SK-N-SH treated with all-trans-retinoic acid at 6 μM for 48 hours (cell line): ENCODE measurements around the gene GIMAP5.

Experiments used
- TCF4 ChIP-seq: fragments of 250-450 bp; sonication (Bioruptor Pico); IDR thresholded peaks from 2 replicates; pipeline ENCODE4 v1.8.0; 2021; ENCODE audit warnings: mild to moderate bottlenecking, moderate library complexity, borderline replicate concordance
- TF ChIP-seq, protein P1 (sequence below): fragments of 250-450 bp; sonication (Bioruptor Pico); IDR thresholded peaks from 2 replicates; pipeline ENCODE4 v1.5.0; 2020; ENCODE audit warnings: mild to moderate bottlenecking, moderate library complexity

DNA sequence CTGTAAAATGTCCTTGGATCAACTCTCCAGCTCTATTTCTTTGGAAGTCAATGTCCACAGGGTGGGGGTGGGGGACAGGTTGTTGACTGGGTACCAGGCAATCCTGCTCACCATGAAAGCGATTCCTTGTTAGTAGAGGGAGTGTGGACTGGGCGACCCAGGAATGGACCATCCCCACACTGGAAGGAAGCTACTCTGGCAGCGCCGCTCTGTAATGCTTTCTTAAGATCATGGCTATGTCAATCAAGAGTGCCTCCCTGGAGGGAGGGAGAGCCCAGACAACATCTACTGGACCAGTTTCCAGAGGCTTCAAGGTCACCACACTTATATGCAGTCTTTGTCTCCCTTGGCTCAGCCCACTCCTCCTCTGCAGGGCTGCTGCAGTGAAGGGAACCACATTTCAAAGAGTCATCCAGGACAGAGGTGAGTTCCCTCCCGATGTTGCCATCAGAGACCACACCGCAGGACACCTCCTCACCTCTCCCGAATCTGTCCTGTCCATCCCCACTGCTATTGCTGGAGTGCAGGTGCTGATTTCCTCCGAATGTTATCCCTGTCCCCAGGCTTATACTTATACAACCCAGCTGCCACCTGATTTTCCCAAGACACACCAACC, 6.9 kb downstream of the GIMAP5 start:
- no peak for TF ChIP-seq TCF4 (CRISPR knock-in tag)
- TF ChIP-seq, protein P1, sequence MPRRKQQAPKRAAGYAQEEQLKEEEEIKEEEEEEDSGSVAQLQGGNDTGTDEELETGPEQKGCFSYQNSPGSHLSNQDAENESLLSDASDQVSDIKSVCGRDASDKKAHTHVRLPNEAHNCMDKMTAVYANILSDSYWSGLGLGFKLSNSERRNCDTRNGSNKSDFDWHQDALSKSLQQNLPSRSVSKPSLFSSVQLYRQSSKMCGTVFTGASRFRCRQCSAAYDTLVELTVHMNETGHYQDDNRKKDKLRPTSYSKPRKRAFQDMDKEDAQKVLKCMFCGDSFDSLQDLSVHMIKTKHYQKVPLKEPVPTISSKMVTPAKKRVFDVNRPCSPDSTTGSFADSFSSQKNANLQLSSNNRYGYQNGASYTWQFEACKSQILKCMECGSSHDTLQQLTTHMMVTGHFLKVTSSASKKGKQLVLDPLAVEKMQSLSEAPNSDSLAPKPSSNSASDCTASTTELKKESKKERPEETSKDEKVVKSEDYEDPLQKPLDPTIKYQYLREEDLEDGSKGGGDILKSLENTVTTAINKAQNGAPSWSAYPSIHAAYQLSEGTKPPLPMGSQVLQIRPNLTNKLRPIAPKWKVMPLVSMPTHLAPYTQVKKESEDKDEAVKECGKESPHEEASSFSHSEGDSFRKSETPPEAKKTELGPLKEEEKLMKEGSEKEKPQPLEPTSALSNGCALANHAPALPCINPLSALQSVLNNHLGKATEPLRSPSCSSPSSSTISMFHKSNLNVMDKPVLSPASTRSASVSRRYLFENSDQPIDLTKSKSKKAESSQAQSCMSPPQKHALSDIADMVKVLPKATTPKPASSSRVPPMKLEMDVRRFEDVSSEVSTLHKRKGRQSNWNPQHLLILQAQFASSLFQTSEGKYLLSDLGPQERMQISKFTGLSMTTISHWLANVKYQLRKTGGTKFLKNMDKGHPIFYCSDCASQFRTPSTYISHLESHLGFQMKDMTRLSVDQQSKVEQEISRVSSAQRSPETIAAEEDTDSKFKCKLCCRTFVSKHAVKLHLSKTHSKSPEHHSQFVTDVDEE, result no peak
